ENCODE measurements around the gene CRYBB3. TPM values are rescaled to one million over a fixed set of nuclear protein-coding genes. Genes with fewer than 3 reads are reported as not detected.
A peak's percentile ranks its signal among the peaks of the same experiment; 100 is the strongest.

CRYBB3 gene
- not detected for total RNA-seq

DNA sequence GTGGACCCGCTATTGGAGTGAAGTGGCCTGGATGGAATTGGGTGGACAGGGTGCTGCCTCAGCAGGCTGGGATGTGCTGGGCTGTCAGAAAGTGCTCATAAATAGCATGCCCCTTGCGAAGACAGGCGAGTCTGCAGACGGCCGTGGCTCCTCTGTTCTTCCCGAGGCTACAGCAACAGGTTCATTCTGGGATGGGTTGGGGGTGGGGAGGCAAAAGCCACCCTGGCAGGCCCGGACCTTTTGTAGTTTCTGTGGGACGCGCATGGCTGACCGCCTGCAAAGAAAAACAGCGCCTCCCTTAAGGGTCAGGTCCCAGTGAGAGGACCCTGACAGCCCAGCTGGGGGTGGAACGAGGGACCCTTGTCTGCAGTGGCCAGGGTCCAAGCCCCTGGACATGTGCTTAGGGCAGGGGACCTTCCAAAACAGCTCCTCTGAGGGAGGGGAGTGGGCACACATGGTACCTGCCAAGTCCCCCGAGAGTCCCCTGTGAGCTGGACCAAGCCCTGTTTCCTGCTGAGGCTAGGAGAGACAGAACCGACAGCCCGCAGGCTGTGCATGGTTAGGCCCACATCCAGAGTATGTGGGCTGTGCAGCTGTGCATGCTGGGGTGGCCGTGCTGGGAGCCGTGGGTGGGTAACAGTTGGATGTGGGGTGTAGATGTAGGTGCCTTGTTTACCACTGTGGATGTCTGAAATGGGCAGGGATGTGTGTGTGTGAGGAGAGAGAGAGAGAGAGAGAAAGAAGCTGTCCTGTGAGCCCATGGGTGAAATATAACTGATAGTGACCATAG is at the start of gene CRYBB3:
TSS of gene CRYBB3 (plus strand) at position 128 of the 790 bp plus-strand sequence. CDS start 1,539 bp downstream, outside the sequence.
- Histone ChIP-seq H3K36me3 (peaks cover 0 to 60% of the 10 kb centered on the region in 2 donors), H3K27ac (no peak within 1 kb of the TSS), H3K9me3 (no peaks in the 10 kb centered on the region), H3K27me3 (no peaks in the 10 kb centered on the region), H3K4me3 (no peak within 1 kb of the TSS), H3K4me1 (no peaks in the 10 kb centered on the region)
- WGBS, 2 donors (ENCODE audit: low coverage in 1 of 2) = no CpG with 5 or more reads among the region's 17 CpGs
- TF ChIP-seq, protein P1, sequence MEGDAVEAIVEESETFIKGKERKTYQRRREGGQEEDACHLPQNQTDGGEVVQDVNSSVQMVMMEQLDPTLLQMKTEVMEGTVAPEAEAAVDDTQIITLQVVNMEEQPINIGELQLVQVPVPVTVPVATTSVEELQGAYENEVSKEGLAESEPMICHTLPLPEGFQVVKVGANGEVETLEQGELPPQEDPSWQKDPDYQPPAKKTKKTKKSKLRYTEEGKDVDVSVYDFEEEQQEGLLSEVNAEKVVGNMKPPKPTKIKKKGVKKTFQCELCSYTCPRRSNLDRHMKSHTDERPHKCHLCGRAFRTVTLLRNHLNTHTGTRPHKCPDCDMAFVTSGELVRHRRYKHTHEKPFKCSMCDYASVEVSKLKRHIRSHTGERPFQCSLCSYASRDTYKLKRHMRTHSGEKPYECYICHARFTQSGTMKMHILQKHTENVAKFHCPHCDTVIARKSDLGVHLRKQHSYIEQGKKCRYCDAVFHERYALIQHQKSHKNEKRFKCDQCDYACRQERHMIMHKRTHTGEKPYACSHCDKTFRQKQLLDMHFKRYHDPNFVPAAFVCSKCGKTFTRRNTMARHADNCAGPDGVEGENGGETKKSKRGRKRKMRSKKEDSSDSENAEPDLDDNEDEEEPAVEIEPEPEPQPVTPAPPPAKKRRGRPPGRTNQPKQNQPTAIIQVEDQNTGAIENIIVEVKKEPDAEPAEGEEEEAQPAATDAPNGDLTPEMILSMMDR (IDR thresholded peaks at IDR 0.05) = no peak
- TF ChIP-seq POLR2AphosphoS5 (IDR thresholded peaks at IDR 0.05) (no peak), EP300 (IDR thresholded peaks at IDR 0.05) (no peak), POLR2A (IDR thresholded peaks at IDR 0.05) (no peak)
- no peak for ATAC-seq

DNA sequence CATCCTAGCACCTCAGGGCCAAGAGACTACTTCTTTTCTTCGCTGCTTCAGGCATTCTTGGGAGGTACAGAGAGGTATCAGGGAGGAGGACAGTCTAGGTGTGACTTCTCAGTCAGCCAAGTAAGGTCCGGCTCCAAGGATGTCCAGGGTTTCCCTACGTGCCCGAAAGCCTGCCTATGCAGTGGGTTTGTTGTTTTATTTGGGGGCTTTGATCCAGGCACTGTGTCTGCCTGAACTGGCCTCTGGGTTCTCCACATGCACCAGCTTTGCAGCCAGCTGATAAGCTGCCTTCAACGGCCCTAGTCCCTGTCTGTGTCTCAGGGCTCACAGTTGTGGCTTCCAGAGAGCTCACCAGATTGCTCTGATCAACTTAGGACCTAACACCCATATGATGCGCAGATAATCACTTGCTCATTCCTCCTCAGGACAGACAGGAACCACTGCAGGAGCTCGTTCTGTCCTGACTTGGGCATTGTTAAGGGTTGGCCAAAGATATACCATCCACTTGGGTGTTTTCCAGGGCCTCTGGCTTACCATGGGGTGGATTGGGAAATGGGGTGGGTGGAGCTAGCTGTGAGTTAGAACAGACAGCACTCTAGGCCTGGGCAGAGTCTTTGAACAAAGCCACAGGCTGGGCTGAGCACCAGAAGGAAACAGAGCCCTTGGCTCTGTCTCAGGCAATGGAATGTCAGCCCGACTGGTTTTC is 45.5 kb upstream of the CRYBB3 start:
- Histone ChIP-seq H3K4me3 (no peak overlapping the region), H3K36me3 (no peaks in the 10 kb centered on the region), H3K9me3 (no peaks in the 10 kb centered on the region), H3K27ac (peak overlapping the region; percentile 6 to 76 (median 74)), H3K4me1 (peaks cover 7 to 75% (median 21%) of the 10 kb centered on the region in 3 donors), H3K27me3 (no peaks in the 10 kb centered on the region)
- TF ChIP-seq POLR2AphosphoS5 (IDR thresholded peaks at IDR 0.05) = peak; percentile 22
- TF ChIP-seq, protein P1 (IDR thresholded peaks at IDR 0.05) = no peak
- 28 to 40% methylated on average over 3 of the region's 8 CpGs for WGBS, 2 donors (ENCODE audit: low coverage in 1 of 2)
- peak; percentile 94 for ATAC-seq

DNA sequence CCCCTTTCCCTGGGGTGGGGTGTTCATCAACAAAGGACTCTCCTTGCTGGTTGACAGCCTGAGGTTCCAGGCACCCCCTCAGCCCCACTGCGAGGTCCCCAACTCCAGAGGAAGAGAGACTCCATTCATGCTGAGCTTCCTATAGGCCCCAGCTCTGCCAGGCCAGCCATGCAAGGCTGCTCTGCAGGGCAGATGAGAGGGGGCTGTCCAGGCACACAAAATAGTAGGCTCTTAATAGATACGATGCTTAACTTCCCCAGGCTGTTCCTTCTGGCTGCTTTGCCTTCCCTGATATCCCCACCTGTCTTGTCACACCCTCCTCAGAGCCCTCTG is 45.0 kb upstream of the CRYBB3 start:
- TF ChIP-seq POLR2AphosphoS5 (IDR thresholded peaks at IDR 0.05) = no peak
- TF ChIP-seq POLR2A (IDR thresholded peaks at IDR 0.05) = no peak
- TF ChIP-seq EP300 (IDR thresholded peaks at IDR 0.05) = no peak
- TF ChIP-seq, protein P1 (IDR thresholded peaks at IDR 0.05) = no peak
- Histone ChIP-seq H3K9me3 (no peaks in the 10 kb centered on the region), H3K4me1 (peaks cover 7 to 75% (median 26%) of the 10 kb centered on the region in 3 donors), H3K27me3 (no peaks in the 10 kb centered on the region), H3K4me3 (no peak overlapping the region), H3K27ac (peak overlapping the region; percentile 5 to 76 (median 74)), H3K36me3 (no peaks in the 10 kb centered on the region)
- peak; percentile 16 for ATAC-seq
- 29% methylated on average over 1 of the region's 2 CpGs; no CpG with 5 or more reads in 1 of the 2 donors for WGBS, 2 donors (ENCODE audit: low coverage in 1 of 2)

DNA sequence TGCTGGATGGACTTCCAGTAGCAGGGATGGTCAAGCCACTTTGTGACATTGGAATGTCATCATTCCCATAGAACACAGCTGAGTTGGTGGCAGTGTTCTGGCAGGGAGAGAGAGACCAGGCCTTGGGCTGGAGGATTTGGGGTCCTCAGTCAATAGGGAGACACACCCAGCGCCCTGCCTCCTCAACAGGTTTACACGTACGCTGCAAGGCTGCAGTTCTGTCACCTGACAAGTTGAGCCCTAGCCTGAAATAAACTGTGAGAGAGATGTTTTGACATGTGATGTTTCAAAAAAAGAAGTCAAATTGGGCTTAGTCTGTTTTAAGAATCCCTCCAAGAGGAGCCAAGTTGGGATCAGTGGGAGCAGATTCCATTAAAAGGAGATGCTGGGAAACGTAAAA is 42.9 kb upstream of the CRYBB3 start:
- Histone ChIP-seq H3K27me3 (no peaks in the 10 kb centered on the region), H3K4me3 (no peak overlapping the region), H3K27ac (peak overlapping the region in 2 of 4 donors; percentile 30 to 64), H3K4me1 (peaks cover 7 to 76% (median 32%) of the 10 kb centered on the region in 3 donors), H3K9me3 (no peaks in the 10 kb centered on the region), H3K36me3 (no peaks in the 10 kb centered on the region)
- ATAC-seq = no peak
- WGBS, 2 donors (ENCODE audit: low coverage in 1 of 2) = 31 to 48% methylated on average over 3 of the region's 4 CpGs
- TF ChIP-seq, protein P1 (IDR thresholded peaks at IDR 0.05) = no peak
- TF ChIP-seq EP300 (IDR thresholded peaks at IDR 0.05) (no peak), POLR2A (IDR thresholded peaks at IDR 0.05) (no peak), POLR2AphosphoS5 (IDR thresholded peaks at IDR 0.05) (no peak)
